Epithelial cell of prostate (primary cell): ENCODE data around the gene NMNAT1.

Experiments
- DNase-seq: peaks from one replicate; pipeline ENCODE4 v3.0.0-alpha.2; 2011; ENCODE audit warnings: low read depth, low spot score
- H3K27ac ChIP-seq: fragments of 450-650 bp; 2 replicates; pipeline ENCODE4 v1.5.1; 2017; ENCODE audit warnings: mild to moderate bottlenecking

Gene NMNAT1

DNA sequence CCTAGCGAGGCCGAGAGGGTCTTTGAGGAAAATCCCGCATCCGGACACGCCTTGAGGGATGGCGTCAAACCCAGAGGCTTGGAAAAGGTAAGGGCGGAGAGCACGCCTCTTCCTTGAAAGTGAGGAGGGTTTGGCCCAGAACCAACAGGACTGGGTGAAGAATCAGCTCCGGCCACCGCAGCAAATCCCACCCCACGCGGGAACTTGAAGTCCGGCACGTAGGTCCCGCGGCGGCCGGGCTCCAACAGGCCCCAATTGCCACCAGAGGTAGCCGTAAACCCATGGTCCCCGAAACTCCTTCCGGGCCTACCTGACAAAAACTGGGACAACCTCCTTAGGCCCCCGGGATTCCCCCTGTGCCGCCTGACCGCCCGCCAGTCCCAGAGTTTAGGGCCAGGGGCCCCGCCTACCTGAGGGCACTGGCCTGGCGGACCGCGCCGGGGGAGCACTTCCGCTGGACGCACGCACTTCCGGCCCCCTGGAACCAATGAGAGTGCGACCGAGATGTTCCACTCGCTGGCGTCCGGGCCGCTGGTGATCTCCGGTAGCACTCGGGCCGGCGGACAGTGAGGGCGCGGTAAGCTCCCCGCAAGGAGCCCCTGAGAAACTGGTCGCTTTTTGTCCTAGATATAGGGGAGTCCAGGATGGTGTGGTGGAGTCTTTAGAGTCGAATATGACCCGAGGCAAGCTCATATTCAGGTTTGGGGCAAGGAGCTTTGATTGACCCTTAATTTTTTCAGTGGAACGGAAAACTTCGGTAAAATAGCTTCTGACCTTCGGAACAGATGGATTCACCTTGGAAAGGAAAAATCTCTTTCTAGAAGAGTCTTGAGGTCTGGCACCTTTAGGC is at the start of gene NMNAT1, which contains the start of gene LZIC:
Gene NMNAT1, plus strand, starts transcription at position 537 of the 850 bp plus-strand sequence. CDS start 28,599 bp downstream, outside the sequence.
Gene LZIC, minus strand, starts transcription at position 453 of the 850 bp plus-strand sequence. CDS start 6,772 bp downstream, outside the sequence.
- DNase-seq = peak; percentile 75
- H3K27ac ChIP-seq = peak within 1 kb of the TSS; percentile 91

DNA sequence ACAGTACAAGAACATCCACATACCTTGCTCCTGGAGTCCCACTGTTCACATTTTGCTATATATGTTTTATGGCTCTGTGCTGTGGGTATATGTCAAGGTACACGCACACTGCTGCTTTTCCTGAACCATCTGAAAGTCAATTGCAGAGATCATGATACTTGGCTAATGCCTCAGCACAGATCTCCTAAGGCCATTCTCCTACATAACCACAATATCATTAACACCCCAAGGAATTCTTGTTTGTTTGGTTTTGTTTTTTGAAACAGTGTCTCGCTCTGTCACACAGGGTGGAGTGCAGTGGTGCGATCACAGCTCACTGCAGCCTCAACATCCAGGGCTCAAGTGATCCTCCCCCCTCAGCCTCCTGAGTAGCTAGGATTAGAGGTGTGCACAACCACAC is 49.2 kb upstream of the NMNAT1 start:
- no peak for DNase-seq
- peak overlapping the region; percentile 99 for H3K27ac ChIP-seq

DNA sequence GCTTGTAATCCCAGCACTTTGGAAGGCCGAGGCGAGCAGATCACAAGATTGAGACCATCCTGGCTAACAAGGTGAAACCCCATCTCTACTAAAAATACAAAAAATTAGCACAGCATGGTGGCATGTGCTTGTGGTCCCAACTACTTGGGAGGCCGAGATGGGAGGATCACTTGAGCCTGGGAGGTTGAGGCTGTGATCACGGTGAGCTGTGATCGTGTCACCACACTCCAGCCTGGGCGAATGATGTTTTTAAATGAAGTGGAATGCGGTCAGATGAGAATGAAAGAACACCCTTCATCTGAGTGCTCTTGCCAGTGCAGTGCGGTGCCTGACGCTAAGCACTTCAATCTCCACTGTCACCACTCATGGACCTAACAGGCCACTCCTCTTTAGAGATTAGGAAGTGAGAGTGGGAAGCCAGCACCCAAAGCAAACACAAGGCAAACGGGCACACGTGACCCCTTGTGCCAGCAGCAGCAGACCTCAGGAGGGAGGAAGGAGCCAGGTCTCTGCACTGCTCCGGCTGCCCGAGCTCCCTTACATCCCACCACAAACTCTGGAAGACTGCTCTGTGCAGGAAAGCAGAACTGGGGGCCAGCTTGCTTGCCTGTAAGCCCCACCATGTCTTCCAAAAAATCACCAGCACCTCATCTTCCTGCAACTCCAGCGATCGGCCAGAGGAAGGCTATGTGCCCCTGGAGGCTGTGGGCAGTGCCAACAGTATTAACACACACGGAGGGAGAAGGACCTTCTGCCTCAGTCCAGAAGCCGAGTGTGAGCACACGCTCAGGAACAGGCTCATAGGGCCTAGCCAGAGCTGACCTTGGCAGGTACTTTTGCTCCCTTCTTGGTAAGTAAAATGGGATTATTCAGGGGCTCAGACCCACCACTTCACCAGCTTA is 42.9 kb upstream of the NMNAT1 start:
- H3K27ac ChIP-seq = peak overlapping the region; percentile 62
- DNase-seq = no peak

DNA sequence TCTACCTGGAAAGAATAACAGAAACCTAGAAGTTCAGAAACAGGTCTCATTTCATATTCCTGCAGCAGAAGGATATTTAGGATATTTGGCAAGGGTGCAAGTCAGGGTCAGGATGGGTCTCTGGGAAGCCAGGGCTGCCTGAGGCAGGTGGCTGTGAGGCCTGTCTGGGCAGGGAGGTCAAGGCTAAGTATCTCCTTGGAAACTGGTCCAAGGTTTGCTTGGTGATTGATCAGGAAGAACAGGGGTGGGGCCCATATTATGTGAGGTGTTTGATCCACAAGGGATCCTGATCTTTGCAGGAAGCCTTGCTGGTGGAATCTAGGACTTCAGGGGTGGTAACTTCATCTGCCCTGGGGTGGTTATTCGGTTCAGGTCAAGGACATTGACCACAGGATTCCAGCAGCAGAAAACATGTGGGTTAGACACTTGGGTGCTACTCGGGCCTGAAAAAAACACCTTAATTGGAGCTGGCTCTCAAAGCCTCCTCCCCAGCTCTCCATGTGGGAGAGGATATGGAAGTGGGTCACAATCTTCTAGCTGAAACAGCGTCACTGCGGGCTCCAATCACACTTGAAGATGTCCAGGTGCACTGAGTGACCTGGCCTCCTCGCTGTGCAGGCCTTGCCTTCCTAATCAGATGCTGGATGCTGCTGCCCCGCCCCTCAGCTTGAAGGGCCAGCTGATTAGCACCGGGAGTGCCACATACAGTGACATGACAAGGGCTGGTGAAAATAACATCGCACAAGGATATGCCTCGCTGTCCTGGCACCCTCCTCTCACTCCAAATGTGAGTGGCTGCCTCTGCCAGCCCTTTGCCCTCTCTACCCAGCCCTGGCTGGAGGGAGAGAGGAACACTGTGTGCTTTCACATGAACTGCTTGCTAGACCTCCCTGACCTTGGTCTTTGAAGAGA is 41.9 kb upstream of the NMNAT1 start:
- DNase-seq = no peak
- H3K27ac ChIP-seq = peak overlapping the region; percentile 62

DNA sequence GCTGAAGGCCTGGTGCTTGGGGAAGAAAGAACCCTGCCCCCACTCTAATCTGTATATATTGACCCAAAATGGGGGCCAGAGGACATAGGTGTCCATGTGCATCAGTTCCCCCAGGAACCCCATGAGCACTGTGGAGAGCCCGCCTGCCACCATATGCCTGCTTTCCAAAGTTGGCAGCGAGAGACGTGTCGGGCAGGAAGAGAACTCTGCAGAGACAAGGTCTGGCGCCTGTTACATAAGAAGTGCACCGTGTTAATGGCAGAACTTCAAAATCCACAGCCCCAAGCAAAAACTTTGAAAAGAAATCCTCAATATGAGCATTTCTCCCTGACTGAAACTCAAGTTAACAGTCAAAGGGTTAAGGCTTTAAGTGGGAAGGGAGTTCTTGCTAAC is 41.2 kb upstream of the NMNAT1 start:
- H3K27ac ChIP-seq = peak overlapping the region; percentile 62
- no peak for DNase-seq

DNA sequence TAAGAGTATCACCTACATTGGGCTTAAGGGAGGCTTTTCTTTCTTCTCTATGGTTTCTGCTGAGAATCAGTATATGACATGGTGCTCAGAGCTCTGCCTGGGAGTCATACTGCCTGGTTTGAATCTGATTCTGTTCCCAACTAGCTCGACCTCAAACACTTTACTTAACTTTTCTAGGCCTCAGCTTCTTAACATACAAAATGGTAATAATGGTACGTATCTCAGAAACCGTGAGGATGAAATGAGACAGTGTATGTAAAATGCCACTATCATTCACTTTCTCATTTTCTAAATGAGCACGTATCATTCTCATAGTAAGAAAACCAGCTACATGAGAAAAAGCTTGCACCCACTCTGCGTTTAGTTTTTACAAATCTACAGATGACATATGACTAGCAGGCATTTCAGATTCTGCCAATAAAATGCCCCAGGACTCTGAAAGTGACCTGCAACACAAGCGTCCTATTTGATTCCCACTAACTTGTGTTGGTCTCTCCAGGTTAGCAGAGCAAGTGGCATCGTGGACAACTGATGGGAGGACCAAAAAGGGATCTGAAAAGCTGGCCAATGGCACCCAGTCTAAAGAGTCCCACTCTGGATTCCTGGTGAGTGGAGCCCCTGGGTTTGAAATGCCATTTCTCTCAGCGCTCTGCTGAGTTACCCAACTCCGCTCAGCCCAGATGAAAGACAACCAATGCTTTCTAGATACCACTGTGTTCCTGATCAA is 39.3 kb upstream of the NMNAT1 start:
- DNase-seq = no peak
- H3K27ac ChIP-seq = no peak overlapping the region

DNA sequence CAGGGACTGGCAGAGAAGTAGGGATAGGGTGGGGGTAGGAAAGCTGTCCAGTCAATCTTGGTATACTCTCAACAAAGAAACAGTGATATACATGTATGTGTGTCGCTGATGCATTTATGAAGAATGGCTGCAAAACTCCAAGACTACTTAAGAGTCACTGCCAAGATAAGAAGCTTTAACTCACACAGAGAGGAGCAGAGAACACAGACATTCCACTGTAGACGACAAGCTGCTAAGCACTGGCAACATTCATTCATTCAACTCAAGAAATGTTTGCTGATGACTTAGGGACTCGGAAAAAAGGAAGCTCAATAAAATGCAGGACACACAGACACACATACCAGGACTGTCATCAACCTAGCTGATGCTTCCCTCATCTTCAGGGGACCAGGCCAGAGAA is 38.7 kb upstream of the NMNAT1 start:
- no peak for DNase-seq
- H3K27ac ChIP-seq = no peak overlapping the region

DNA sequence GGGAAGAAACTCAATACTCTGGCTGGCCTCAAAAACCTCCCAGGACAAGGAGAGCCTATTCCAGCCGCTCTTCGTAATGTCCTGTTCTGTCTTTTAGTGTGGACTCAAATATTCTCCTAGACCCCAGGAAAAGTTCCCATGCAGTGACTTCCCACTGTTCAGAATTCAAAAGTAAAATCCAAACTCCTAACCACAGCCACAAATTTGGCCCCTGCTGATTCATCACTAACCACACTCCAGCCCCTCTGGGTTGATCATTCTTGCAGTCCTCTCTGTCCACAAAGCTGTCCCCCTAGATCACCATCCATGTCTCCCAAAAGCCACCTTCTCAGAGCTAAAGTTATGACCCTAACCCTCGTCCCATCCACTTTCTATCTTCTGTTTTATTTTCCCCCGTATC is 38.3 kb upstream of the NMNAT1 start:
- H3K27ac ChIP-seq = no peak overlapping the region
- DNase-seq = no peak

DNA sequence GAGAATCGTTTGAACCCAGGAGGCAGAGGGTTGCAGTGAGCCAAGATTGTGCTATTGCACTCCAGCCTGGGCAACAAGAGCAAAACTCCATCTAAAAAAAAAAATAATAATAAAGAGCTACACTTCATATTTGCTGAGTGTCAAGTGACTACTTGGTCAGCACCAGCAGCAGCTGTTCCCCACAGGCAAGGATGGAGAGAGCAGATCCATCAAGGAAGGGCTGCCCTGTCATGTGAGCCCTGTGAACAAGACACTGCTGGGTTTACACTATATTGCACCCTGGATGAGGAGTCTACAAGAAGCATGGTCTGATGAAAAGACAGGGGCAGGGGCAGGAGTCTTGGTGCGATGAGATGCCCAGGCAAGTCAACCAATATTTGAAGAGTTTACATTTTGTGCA is 36.8 kb upstream of the NMNAT1 start:
- no peak for DNase-seq
- H3K27ac ChIP-seq = no peak overlapping the region

DNA sequence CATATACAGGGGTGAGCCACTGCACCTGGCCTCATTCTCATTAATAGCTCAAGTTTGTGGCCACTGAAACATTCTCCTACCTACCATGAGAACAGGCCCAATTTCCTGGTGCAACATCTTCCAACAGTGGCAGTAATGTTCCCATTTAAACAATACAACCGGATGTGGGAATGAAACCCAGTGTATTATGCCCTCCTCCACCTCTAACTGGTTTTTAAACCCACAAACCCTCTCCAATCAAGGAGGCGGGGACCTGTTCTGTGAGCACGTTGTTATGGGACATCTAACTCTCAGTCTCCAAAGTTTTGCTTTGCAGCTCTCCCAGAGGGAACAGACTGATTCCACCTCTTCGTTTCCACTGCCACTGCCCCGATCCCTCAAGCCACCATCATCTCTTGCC is 35.8 kb upstream of the NMNAT1 start:
- DNase-seq = no peak
- peak overlapping the region; percentile 85 for H3K27ac ChIP-seq

DNA sequence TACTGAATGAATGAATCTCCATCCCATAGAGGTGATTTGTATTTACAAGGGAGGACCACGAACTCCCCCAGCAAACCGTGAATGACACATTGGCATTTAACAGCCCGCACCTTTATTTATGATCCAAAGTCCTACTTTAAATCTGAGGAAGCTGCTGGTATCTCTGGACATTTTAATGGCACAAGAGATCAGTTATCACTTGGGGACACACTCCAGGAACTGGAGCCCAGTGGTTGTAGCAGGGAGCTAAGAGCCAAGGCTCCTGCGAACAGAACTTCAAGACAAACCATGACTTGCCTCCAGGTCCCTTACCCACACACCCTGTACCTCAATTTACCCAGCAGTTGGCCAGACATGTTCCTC is 34.4 kb upstream of the NMNAT1 start:
- peak overlapping the region; percentile 85 for H3K27ac ChIP-seq
- no peak for DNase-seq

DNA sequence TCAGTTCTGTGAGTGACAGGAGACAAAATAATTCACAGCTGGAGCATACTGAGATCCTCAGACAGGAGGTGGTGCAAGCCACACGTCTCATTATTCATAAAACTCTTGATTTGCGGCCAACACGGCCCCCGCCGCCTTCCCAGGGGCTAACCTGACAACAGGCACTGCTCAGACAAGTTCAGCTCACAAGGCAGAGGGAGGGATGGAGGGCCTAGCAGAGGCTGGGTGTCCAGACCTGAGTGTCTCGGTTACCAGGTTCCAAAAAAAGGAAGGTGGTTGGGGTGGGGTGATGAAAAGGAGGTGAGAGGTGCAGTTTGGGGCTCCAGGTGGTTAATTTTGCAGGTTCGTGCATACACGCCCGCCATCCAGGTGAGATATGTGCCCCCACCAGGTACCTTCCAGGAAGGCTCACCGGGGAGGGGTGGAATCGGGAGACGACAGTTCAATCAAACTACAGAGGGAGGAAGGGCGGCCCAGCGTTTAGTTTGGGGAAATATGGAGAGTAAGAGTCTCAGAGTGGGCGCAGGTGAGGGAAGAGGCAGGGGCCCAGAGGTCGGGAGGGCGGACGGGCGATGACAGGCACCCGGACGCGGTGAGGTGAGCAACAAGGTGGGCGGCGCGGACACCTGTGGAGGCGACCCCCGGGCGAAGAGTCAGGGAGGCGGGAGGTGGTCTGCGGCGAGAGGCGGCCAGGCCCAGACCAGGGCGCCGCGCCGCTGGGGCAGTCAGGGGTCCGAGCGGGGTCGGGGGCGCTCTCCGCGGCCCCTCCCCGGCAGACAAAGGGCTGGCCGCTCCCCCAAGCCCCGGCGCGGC is 33.8 kb upstream of the NMNAT1 start:
- H3K27ac ChIP-seq = peak overlapping the region; percentile 85
- DNase-seq = no peak

DNA sequence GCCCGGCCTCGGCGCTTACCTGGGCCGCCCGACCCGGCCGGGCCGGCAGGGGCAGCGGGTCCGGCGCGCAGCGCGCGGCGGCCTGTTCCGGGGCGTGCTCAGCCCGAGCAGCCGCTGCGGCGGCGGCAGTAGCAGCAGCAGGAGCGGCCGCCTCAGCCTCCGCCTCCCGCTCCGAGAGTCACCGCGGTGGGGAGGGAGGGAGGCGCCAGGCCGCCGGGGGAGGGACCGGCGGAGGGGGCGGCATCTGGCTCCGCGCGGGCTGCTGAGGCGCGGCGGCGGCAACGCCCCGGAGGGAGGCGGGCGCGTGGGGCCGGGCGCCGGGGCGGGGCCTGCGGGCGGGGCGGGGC is 33.2 kb upstream of the NMNAT1 start, which contains the start of gene CTNNBIP1:
Gene CTNNBIP1, minus strand, starts transcription at position 194 of the 347 bp plus-strand sequence. CDS start 38,205 bp downstream, outside the sequence.
- peak within 1 kb of the TSS; percentile 85 for H3K27ac ChIP-seq
- DNase-seq = no peak

DNA sequence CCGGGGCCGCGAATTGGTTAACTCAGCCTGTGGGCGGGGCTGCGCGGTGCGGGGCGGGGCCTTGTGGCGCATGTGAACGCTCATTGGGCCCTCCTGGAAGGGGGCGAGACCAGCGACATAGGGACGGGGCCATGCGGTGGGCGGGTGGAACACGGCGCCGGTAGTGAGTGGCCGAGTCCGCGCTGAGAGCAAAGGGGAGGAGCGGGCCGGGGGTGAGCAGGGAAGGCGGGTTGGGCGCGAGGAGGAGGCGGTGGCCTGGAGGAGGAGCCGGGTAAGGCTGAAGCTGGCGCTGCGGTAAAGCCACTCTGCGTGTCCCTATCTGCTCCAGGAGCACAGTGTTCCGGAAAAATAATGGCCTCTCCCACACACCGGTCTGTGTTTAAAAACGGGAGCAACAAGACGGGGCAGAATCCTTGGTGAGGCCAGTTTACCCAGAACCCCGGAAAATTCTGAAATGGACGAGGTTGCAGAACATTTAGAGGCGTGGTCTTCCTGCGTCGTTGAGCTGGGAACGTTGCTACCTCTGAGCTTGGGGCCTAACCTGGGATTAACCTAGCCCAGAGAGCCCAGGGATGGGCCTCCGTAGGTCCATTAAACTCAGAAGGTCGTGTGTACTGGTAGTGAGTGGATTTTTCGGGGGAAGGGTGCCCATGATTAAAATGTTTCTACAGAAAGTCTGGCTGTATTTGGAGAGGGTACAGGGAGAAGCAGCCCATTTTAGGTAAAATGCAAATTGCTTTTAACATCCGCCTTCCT is 32.7 kb upstream of the NMNAT1 start:
- peak overlapping the region; percentile 85 for H3K27ac ChIP-seq
- DNase-seq = peak; percentile 93

DNA sequence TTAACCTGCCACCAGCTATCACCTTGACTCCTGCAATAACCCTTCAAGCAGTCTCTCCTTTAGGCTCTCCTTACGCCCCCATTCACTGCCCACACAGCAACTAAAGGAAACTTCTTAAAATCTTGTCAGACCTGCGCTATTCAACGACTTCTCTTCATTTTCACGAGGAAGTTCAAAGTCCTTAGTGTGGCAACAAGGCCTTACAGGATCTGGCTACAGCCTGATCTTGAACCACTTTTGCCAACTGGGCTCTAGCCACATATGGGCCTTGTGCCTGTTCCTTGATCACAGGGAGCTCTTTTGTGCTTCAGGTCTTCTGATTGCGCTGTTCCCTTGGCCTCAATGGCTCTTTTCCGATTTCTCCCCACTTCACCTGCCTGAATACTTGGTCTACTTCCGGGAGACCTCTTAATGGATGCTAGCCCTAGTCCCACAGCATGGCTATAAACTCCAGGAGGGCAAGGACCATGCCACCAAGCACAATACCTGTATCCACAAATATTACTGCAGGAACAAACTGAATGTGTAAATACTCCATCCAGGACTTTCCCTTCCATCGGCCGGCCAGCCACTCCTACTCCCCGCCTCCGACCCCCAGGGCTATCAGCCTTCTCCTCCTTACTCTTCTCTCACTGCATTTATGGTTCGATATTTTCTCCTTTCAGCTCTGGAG is 30.9 kb upstream of the NMNAT1 start:
- DNase-seq = no peak
- H3K27ac ChIP-seq = no peak overlapping the region

DNA sequence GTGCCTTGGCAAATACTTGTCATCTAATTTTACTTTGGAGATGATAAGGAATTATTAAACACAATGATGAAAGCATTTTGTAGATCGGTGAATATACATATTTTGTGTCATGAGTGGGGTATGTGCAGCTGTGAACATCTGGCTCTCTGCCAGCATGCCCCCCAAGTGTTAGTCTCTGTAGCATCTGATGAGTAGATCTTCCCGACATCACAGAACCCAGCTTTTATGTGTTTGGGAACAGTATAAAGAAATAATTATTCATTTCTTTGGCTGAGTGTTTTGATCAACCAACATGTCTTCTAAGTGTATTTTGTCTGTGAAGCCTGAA is 28.7 kb upstream of the NMNAT1 start:
- DNase-seq = no peak
- H3K27ac ChIP-seq = no peak overlapping the region

DNA sequence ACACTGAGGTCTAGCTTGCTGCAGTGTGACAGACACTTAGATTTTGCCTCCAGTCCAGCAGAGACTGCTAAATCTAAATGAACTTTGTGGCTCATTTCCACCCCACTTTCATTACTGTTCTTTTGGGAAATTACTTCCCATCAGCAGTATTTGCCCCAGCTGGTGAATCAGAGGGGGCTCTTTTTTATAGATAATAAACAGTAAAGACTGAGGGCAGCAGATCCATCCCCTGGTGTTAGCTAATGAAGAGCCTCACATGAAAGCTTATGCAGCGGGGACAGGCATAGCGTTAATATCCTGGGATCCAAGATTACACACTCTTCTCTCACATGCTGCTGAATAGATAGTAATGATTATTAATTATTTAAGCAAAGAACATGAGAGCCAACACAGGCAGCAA is 26.8 kb upstream of the NMNAT1 start:
- DNase-seq = no peak

More for the DNA sequence above, 26.8 kb upstream of the NMNAT1 start:
- no peak overlapping the region for H3K27ac ChIP-seq
